Testis (tissue), 3 donors: ENCODE results near the gene SPAST. TPM values are rescaled to one million over a fixed set of nuclear protein-coding genes. Genes with fewer than 3 reads are reported as not detected.

Source experiments
- polyA plus RNA-seq: library from polyadenylated mRNA; stranded (reverse); fragments of 350-450 nt; fragmentation: Illumina TruSeq; extraction: RNeasy Lipid Tissue Mini Kit (QIAGEN cat#74804); gene quantifications from one replicate; pipeline ENCODE4 v1.2.3, GENCODE V29; 2014; ENCODE audit warnings: low read depth, low replicate concordance; ENCODE audit not compliant: insufficient read depth
- total RNA-seq, 2 donors: library from RNA; depleted of rRNA; stranded (reverse); fragments of >200 nt; gene quantifications; one replicate each; pipeline ENCODE4 v1.2.3, GENCODE V29; 2016

The SPAST gene
- total and polyA plus RNA-seq, 3 donors from 2014 or later: 18.4 to 34.2 (median 28.3) TPM

Other genes with a start within 250 kb of the SPAST start
- gene MEMO1, start 52.5 kb upstream of the SPAST start, total RNA-seq: 10 to 100 TPM; 59.9 to 61.1 TPM
- gene MEMO1, start 52.5 kb upstream of the SPAST start, polyA plus RNA-seq: 167 TPM
- 10 to 100 TPM; 31.8 to 37.2 TPM for gene DPY30, start 23.8 kb upstream of the SPAST start, total RNA-seq
- 53.7 TPM for gene DPY30, start 23.8 kb upstream of the SPAST start, polyA plus RNA-seq
- gene SLC30A6, start 102.3 kb downstream of the SPAST start, total RNA-seq: 10 to 100 TPM; 19.1 to 23.1 TPM
- gene SLC30A6, start 102.3 kb downstream of the SPAST start, polyA plus RNA-seq: 11.8 TPM
- gene NLRC4, start 201.3 kb downstream of the SPAST start, total RNA-seq: under 1 TPM; 0.43 to 0.63 TPM
- gene NLRC4, start 201.3 kb downstream of the SPAST start, polyA plus RNA-seq: 0.70 TPM
- gene YIPF4, start 214.3 kb downstream of the SPAST start, total RNA-seq: 10 to 100 TPM; 13.9 to 16.0 TPM
- 41.2 TPM for gene YIPF4, start 214.3 kb downstream of the SPAST start, polyA plus RNA-seq